H1 (cell line): Measurements from ENCODE around the gene TFG. TPM values are rescaled to one million over a fixed set of nuclear protein-coding genes. Genes with fewer than 3 reads are reported as not detected.

Experiments used
- EP300 ChIP-seq, 2 experiments: IDR thresholded peaks; 1 replicate in 1 of 2; 2 replicates in 1 of 2; pipeline ENCODE4 v1.6.1; 2011 to 2012; ENCODE audit warnings: low read depth in 2 of 2, low read length in 2 of 2, mild to moderate bottlenecking in 2 of 2, borderline replicate concordance in 1 of 2, inconsistent platforms in 1 of 2, moderate library complexity in 1 of 2
- FOSL1 ChIP-seq: IDR thresholded peaks from 2 replicates; pipeline ENCODE4 v1.6.1; 2011; ENCODE audit warnings: mild to moderate bottlenecking, low read depth, low read length, moderate library complexity; ENCODE audit not compliant: insufficient read depth
- MAFK ChIP-seq: IDR thresholded peaks from 2 replicates; pipeline ENCODE4 v1.6.1; 2012; ENCODE audit warnings: low read depth, mild to moderate bottlenecking, improper control_type of control experiment, low read length
- PHF8 ChIP-seq: fragments of 200-600 bp; sonication (generic); conservative IDR thresholded peaks from 2 replicates; pipeline ENCODE4 v1.7.1; 2012; ENCODE audit warnings: low read depth, mild to moderate bottlenecking, inconsistent platforms, low read length, moderate library complexity
- SAP30 ChIP-seq: fragments of 300-600 bp; sonication (generic); IDR thresholded peaks from 2 replicates; pipeline ENCODE4 v1.7.1; 2012; ENCODE audit warnings: low read length, moderate library complexity, mild to moderate bottlenecking, inconsistent platforms; ENCODE audit not compliant: insufficient read depth, insufficient replicate concordance
- SIX5 ChIP-seq: IDR thresholded peaks from 2 replicates; pipeline ENCODE4 v1.6.1; 2011; ENCODE audit warnings: mild to moderate bottlenecking, low read depth, low read length
- polyA plus RNA-seq, 7 experiments: library from polyadenylated mRNA; depleted of rRNA in 3 of 7; stranded (reverse) in 5 of 7; unstranded in 2 of 7; fragments of >200 nt in 5 of 7; fragments of 200-250 nt in 2 of 7; gene quantifications; 1 replicate in 5 of 7; 2 replicates in 1 of 7; 4 replicates in 1 of 7; pipeline versions ENCODE4 v1.2.1 to v1.2.3, GENCODE V29; 2011 to 2013; ENCODE audit warnings: missing spikeins in 2 of 7, mixed read lengths in 2 of 7
- total RNA-seq: library from RNA; stranded (reverse); fragmentation: NEBNext Ultra II Directional; extraction: Animal tissue kit (Norgen Biotek cat#: 25700); gene quantifications from 2 replicates; pipeline ENCODE4 v1.2.1, GENCODE V29; 2021

Gene TFG
- total and polyA plus RNA-seq, 2 of the 8 experiments (the other 6 are each of a cell fraction or from before 2014, with no cell fraction given): 81.9 to 98.4 TPM

DNA sequence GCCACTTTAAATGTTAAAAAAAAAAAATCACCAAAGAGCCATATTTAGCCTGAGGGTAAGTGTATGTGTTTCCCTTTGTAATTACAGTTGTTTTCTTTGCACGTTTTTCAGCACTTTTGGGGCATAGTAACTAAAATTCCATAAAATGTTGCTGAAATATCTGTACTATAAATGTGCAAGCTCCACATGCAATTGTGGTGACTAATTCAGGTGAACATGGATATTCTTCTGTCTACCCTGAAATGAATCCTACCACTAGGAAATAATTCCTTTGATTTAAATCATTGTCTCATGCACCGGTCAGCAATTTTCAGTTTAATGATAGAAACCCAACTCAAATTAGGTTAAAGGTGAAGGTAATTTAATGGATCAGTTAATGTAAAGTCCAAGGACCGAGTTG, 13.1 kb upstream of the TFG start (continued):
- TF ChIP-seq EP300 (IDR thresholded peaks at IDR 0.05; ENCODE audit: borderline replicate concordance in 1 of 2, low read depth in 2 of 2, low read length in 2 of 2): no peak
- TF ChIP-seq SAP30: no peak
- TF ChIP-seq PHF8: no peak
- no peak for TF ChIP-seq FOSL1
- TF ChIP-seq MAFK: no peak
- no peak for TF ChIP-seq SIX5
